GM19240 (cell line): ENCODE measurements around the gene DOHH.

Experiments used
- DNase-seq: peaks from one replicate; pipeline ENCODE4 v3.0.0; 2011; ENCODE audit warnings: low spot score; ENCODE audit not compliant: insufficient read length

Gene DOHH

GRCh38 chr19:3503036-3503572, 2.6 kb upstream of the DOHH start:
- no peak for DNase-seq

- no peak for DNase-seq
Measured at GRCh38 chr19:3501780-3502179, 1.3 kb upstream of the DOHH start.

- no peak for DNase-seq
Measured at GRCh38 chr19:3499738-3500428, 591 bp downstream of the DOHH start.

GRCh38 chr19:3497757-3498520, 2.5 kb downstream of the DOHH start:
- DNase-seq: no peak

- DNase-seq: no peak
Measured at GRCh38 chr19:3496392-3497273, 3.8 kb downstream of the DOHH start.

GRCh38 chr19:3494559-3494958, 5.9 kb downstream of the DOHH start:
- DNase-seq: no peak

- peak; percentile 61 for DNase-seq
Measured at GRCh38 chr19:3494051-3494450, 6.4 kb downstream of the DOHH start.

- no peak for DNase-seq
Measured at GRCh38 chr19:3493651-3494050, 6.8 kb downstream of the DOHH start.

- no peak for DNase-seq
Measured at GRCh38 chr19:3492919-3493318, 7.6 kb downstream of the DOHH start.

GRCh38 chr19:3492131-3492839, 8.2 kb downstream of the DOHH start:
- DNase-seq: no peak

GRCh38 chr19:3491396-3492119, 8.9 kb downstream of the DOHH start:
- DNase-seq: no peak

GRCh38 chr19:3483226-3483628, 17.2 kb downstream of the DOHH start, which contains the start of gene SMIM44:
SMIM44 (minus strand) TSS chr19:3483441; CDS start chr19:3483403, 38 bp downstream.
- no peak for DNase-seq

- DNase-seq: no peak
Measured at GRCh38 chr19:3482507-3483225, 17.8 kb downstream of the DOHH start.

- no peak for DNase-seq
Measured at GRCh38 chr19:3481241-3482090, 19.0 kb downstream of the DOHH start.

- no peak for DNase-seq
Measured at GRCh38 chr19:3480383-3481091, 19.9 kb downstream of the DOHH start, which contains the start of gene SMIM24. SMIM24 (minus strand) TSS chr19:3480525; CDS start chr19:3480463, 62 bp downstream.

- no peak for DNase-seq
Measured at GRCh38 chr19:3479834-3480215, 20.6 kb downstream of the DOHH start.

- no peak for DNase-seq
Measured at GRCh38 chr19:3479177-3479833, 21.2 kb downstream of the DOHH start.
